K562 (cell line): ENCODE data around the gene STAT4.

ENCODE experiments used
- CTCF ChIP-seq, 3 experiments: IDR thresholded peaks in 2 of 3; conservative IDR thresholded peaks in 1 of 3; 2 replicates each; pipeline ENCODE4 v1.5.1; 2011 to 2012; ENCODE audit warnings: low read length in 3 of 3, mild to moderate bottlenecking in 3 of 3, control low read depth in 2 of 3, improper control_type of control experiment in 1 of 3, inconsistent platforms in 1 of 3, low read depth in 1 of 3, mixed read lengths in 1 of 3, moderate library complexity in 1 of 3; ENCODE audit not compliant: insufficient read depth in 2 of 3
- NONO ChIP-seq, 2 experiments: fragments of 200-400 bp in 1 of 2; fragments of 450-650 bp in 1 of 2; formaldehyde crosslinking in 1 of 2; IDR thresholded peaks; 2 replicates each; pipeline ENCODE4 v1.6.1; 2017; ENCODE audit warnings: low read depth in 2 of 2, mild to moderate bottlenecking in 2 of 2, moderate library complexity in 2 of 2, low read length in 1 of 2

GRCh38 chr2:191066197-191066918 lies 84.4 kb downstream of the STAT4 start:
- TF ChIP-seq NONO (IDR thresholded peaks at IDR 0.05; ENCODE audit: low read depth in 2 of 2, low read length in 1 of 2) (no peak), CTCF (IDR thresholded peaks at IDR 0.05 in 2 of 3, conservative IDR thresholded peaks at IDR 0.05 in 1 of 3; ENCODE audit: insufficient read depth in 2 of 3, low read depth in 1 of 3, low read length in 3 of 3) (no peak)
